Fibroblast of villous mesenchyme (primary cell): ENCODE data around the gene DEPDC5. TPM values are rescaled to one million over a fixed set of nuclear protein-coding genes. Genes with fewer than 3 reads are reported as not detected.
A peak's percentile ranks its signal among the peaks of the same experiment; 100 is the strongest.

Experiments
- DNase-seq: peaks from one replicate; pipeline ENCODE4 v3.0.0-alpha.2; 2010; ENCODE audit warnings: low read depth
- H3K4me3 ChIP-seq: 2 replicates; pipeline ENCODE4 v1.5.1; 2011; ENCODE audit warnings: low read depth, mild to moderate bottlenecking, low read length
- CTCF ChIP-seq: IDR thresholded peaks from 2 replicates; pipeline ENCODE4 v1.5.1; 2012; ENCODE audit warnings: low read depth, mild to moderate bottlenecking, low read length; ENCODE audit not compliant: insufficient read depth
- total RNA-seq: library from RNA; depleted of rRNA; stranded (reverse); fragments of >200 nt; gene quantifications from 2 replicates; pipeline ENCODE4 v1.2.3, GENCODE V29; 2012

Gene DEPDC5
- total RNA-seq, 1 donor, result 13.0 TPM

DNA sequence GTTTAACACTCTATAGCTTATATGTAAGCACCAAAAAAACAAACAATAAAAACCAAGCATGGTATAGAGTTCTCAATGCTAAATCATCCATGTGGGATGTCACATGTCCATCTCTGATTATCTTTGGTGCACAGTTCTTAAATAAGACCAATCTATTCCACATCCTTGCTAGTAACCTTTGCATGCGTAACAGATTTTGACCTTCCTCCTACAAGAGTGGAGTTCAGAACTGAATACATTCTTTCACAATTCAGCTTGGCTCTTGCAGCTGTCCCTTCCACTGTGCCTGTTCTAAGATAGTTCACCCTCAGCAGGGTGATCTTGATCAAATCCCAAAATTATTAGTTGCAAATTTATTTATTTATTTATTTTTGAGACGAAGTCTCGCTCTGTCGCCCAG is 25.0 kb upstream of the DEPDC5 start:
- no peak overlapping the region for H3K4me3 ChIP-seq
- DNase-seq, result no peak
- no peak for TF ChIP-seq CTCF

DNA sequence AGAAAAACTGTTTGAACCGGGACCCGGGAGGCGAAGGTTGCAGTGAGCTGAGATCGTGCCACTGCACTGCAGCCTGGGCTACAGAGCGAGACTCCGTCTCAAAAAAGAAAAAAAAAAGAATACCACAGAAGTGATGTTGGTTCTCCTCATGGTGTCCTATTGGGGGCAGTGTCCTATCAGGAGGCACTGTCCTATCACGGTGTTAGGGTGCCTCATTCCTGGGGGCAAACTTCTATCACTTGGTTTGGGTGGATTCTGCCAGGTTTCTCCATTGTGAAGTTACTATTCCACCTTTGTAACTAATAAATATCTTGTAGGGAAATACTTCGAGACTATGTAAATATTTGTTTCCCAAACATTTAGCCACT is 23.5 kb upstream of the DEPDC5 start:
- H3K4me3 ChIP-seq, result no peak overlapping the region
- no peak for DNase-seq
- TF ChIP-seq CTCF, result peak; percentile 22

GRCh38 chr22:31732089-31732829 is 21.6 kb upstream of the DEPDC5 start:
- H3K4me3 ChIP-seq, result no peak overlapping the region
- no peak for DNase-seq
- no peak for TF ChIP-seq CTCF

DNA sequence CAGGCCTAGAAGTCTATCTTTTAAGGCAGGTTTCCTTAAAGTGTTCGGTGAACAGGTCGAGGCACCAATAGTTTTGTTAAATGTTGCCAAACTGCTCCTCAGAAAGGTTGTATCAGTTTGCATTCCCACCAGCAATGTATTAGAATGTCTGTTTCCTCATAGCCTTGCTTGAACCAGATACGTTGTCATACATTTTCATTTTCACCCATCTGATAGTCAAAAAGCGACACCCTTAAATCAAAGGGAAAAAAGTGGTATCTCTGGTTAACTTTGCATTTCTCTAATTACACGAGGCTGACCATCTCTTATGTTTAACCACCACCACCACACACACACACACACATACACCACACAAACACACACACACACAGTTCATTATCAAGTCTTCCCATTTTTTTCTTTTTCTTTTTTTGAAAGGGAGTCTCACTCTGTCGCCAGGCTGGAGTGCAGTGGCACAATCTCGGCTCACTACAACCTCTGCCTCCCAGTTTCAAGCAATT is 20.2 kb upstream of the DEPDC5 start:
- H3K4me3 ChIP-seq, result no peak overlapping the region
- no peak for DNase-seq
- TF ChIP-seq CTCF, result no peak

GRCh38 chr22:31734512-31734911 is 19.3 kb upstream of the DEPDC5 start:
- no peak for TF ChIP-seq CTCF
- peak; percentile 56 for DNase-seq
- H3K4me3 ChIP-seq, result no peak overlapping the region

- no peak for DNase-seq
- H3K4me3 ChIP-seq, result no peak overlapping the region
- no peak for TF ChIP-seq CTCF
Measured at GRCh38 chr22:31736458-31736857, 17.4 kb upstream of the DEPDC5 start.

- DNase-seq, result no peak
- H3K4me3 ChIP-seq, result no peak overlapping the region
- TF ChIP-seq CTCF, result no peak
Measured at GRCh38 chr22:31737932-31738331, 15.9 kb upstream of the DEPDC5 start.
